Psoas muscle (tissue), 8 donors: Measurements from ENCODE around the gene GALC. TPM values are rescaled to one million over a fixed set of nuclear protein-coding genes. Genes with fewer than 3 reads are reported as not detected.

Source experiments
- ATAC-seq, 4 donors: fragments of 200-7000 bp; cut with Tn5 transposase; one replicate each; pipeline ENCODE4 v1.9.1; 2020; ENCODE audit warnings: moderate library complexity in 3 of 4, mild to moderate bottlenecking in 2 of 4
- DNase-seq, 2 donors: peaks; one replicate each; pipeline ENCODE4 v3.0.0-alpha.2; 2020
- H3K27ac ChIP-seq: fragments of 200-600 bp; one replicate; pipeline ENCODE4 v1.8.0; 2022
- H3K27me3 ChIP-seq, 3 donors: fragments of 200-600 bp in 1 of 3; one replicate each; pipeline versions ENCODE4 v1.6.1 to v1.8.0; 2013 to 2022; ENCODE audit warnings: low read length in 2 of 3, mild to moderate bottlenecking in 2 of 3, moderate library complexity in 1 of 3; ENCODE audit not compliant: insufficient read depth in 3 of 3
- H3K36me3 ChIP-seq, 2 donors: fragments of 200-600 bp in 1 of 2; one replicate each; pipeline versions ENCODE4 v1.6.1 to v1.8.0; 2013 to 2022; ENCODE audit warnings: low read depth in 1 of 2, mild to moderate bottlenecking in 1 of 2, moderate library complexity in 1 of 2; ENCODE audit not compliant: insufficient read depth in 1 of 2
- H3K4me1 ChIP-seq: fragments of 200-600 bp; one replicate; pipeline ENCODE4 v1.8.0; 2022
- H3K4me3 ChIP-seq: fragments of 200-600 bp; one replicate; pipeline ENCODE4 v1.8.0; 2022; ENCODE audit warnings: mild to moderate bottlenecking
- H3K9me3 ChIP-seq: fragments of 200-600 bp; one replicate; pipeline ENCODE4 v1.8.0; 2022
- WGBS, 3 donors: extraction: QIAGEN DNeasy Blood & Tissue Kit; methylation state at CpG; one replicate each; pipeline versions ENCODE4 v1.1.6 to v1.1.7; 2013; 5-methylcytosine and 5-hydroxymethylcytosine counted together
- intact Hi-C, 2 donors: fragments of 100-400 bp; cut with DNase I; formaldehyde crosslinking; loops; one replicate each; pipeline versions ENCODE4 v1.11.0 to v1.14.2; 2022
- polyA plus RNA-seq, 3 donors: library from polyadenylated mRNA; stranded (reverse); fragments of 200-250 nt; gene quantifications; one replicate each; pipeline ENCODE4 v1.2.3, GENCODE V29; 2013
- total RNA-seq, 4 donors: library from RNA; stranded (reverse); fragmentation: NEBNext Ultra II Directional in 2 of 4; extraction: Animal tissue kit (Norgen Biotek cat#: 25700) in 2 of 4; gene quantifications; one replicate each; pipeline versions ENCODE4 v1.2.1 to v1.2.4, GENCODE V29; 2021 to 2023
- TF ChIP-seq, protein P1 (sequence below): fragments of 200-600 bp; IDR thresholded peaks from one replicate; pipeline ENCODE4 v1.8.0; 2022; ENCODE audit warnings: antibody characterized with exemption
- donor health status: healthy with polysubstance abuse.
- donor health status: DM: no; HTN: no; CAD: no; lungs with moderate emphysema.
- donor health status: Bipolar disorder and iron deficiency.
- donor health status: healthy.
- donor health status: DM: yes; HTN: yes; CAD: no.
- donor health status: DM: no; HTN: no; CAD: no.
- donor health status: DM: no; HTN: no; CAD: no.
- donor health status: DM: yes; HTN: yes; CAD: no.

The GALC gene
- total and polyA plus RNA-seq, 7 donors: 4.0 to 10.2 (median 8.5) TPM

DNA sequence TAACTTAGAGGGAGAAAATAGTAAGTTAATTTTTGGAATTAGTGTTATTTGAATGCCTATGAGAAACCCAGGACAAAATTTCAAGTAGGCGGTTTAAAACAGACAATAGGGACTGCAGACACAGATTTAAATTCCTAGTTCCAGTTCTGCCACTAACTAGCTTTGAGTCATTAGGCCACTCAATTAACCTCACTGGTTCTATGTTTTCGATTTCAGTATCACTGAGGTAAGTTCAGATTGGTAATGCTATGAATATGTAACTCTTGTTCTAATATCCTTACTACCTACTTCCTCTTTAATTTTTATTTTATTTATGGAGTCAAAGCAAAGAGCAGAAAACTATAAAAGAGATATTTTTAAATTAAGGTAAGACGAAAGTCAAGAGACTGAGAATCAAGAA lies 52.6 kb downstream of the GALC start:
- intact Hi-C loops: loop anchor here in 1 of 2 donors (5.0 kb wide), 1 partner anchor 222 kb away; no protein-coding TSS in a partner anchor
- no peak overlapping the region for H3K27ac ChIP-seq
- 93 to 97% (median 95%) methylated on average over 3 of the region's 3 CpGs for WGBS, 3 donors
- TF ChIP-seq, protein P1, sequence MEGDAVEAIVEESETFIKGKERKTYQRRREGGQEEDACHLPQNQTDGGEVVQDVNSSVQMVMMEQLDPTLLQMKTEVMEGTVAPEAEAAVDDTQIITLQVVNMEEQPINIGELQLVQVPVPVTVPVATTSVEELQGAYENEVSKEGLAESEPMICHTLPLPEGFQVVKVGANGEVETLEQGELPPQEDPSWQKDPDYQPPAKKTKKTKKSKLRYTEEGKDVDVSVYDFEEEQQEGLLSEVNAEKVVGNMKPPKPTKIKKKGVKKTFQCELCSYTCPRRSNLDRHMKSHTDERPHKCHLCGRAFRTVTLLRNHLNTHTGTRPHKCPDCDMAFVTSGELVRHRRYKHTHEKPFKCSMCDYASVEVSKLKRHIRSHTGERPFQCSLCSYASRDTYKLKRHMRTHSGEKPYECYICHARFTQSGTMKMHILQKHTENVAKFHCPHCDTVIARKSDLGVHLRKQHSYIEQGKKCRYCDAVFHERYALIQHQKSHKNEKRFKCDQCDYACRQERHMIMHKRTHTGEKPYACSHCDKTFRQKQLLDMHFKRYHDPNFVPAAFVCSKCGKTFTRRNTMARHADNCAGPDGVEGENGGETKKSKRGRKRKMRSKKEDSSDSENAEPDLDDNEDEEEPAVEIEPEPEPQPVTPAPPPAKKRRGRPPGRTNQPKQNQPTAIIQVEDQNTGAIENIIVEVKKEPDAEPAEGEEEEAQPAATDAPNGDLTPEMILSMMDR: no peak
- no peak for DNase-seq
- no peak overlapping the region for H3K4me3 ChIP-seq
- no peaks in the 10 kb centered on the region for H3K9me3 ChIP-seq
- H3K36me3 ChIP-seq: peaks cover 4 to 55% of the 10 kb centered on the region in 2 donors
- no peaks in the 10 kb centered on the region for H3K4me1 ChIP-seq
- no peak for ATAC-seq
- H3K27me3 ChIP-seq: no peaks in the 10 kb centered on the region

DNA sequence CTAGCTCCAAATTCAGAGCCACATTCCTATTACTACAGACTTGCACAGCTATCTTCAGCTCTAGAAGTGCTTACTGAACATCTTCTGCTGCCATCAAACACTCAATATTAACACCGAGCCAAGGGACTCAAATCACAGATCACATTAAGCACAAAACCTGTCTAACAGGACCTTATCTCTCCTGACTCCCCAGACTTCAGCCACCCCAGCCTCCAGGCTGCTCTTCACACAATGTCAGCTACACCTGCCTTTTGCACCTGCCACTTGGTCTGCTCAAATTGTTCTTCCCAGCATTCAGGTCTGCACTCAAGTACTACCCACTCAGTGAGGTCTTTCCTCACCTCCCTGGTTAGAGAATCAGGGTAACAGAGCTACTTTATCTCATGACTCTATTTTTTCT lies 57.1 kb downstream of the GALC start:
- Histone ChIP-seq H3K4me3 (no peak overlapping the region), H3K36me3 (peaks cover 0 to 43% of the 10 kb centered on the region in 2 donors), H3K27ac (no peak overlapping the region), H3K9me3 (no peaks in the 10 kb centered on the region), H3K27me3 (no peaks in the 10 kb centered on the region), H3K4me1 (no peaks in the 10 kb centered on the region)
- intact Hi-C loops: no loop called here
- DNase-seq: no peak
- no peak for ATAC-seq
- TF ChIP-seq, protein P1: no peak
- 90 to 97% (median 95%) methylated on average over 1 of the region's 1 CpG for WGBS, 3 donors

DNA sequence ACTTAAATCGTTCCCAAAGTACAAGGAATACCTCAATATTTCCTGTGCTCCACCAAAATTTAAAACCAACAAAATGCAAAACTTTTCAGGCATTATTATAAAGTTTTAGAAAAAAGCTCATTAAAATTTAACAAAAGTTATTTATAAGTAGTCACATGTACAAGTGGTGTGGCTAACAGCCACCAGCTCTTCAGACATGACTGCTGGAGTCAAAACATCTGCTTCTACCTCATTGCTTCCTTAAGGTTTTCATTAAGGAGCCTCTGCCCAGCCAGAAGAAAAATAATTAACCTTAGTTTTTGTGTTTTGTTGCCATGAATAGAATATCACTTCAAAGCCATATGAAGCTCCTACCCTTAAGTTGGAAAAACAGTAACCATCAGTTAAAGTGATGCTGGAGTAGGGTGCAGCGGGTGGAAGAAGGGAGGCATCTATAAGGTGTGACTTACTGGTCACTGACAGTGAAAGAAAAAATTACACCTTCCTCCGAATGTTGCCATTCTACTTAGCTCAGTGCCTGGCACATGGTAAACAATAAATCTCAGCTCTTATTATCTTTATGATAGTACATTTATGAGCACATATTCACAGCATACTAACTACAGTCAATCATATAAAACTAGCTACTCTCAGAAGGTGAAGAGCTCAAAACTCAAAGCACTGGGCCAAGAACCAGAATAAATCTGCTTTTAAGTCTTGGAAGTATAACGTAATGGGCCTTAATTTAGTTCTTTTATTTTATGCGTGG lies 57.7 kb downstream of the GALC start:
- TF ChIP-seq, protein P1: no peak
- ATAC-seq (no peak), DNase-seq (no peak)
- Histone ChIP-seq H3K27me3 (no peaks in the 10 kb centered on the region), H3K36me3 (peaks cover 0 to 37% of the 10 kb centered on the region in 2 donors), H3K9me3 (no peaks in the 10 kb centered on the region), H3K4me1 (no peaks in the 10 kb centered on the region), H3K27ac (no peak overlapping the region), H3K4me3 (no peak overlapping the region)
- 38 to 56% (median 49%) methylated on average over 5 of the region's 5 CpGs for WGBS, 3 donors
- intact Hi-C loops: no loop called here

DNA sequence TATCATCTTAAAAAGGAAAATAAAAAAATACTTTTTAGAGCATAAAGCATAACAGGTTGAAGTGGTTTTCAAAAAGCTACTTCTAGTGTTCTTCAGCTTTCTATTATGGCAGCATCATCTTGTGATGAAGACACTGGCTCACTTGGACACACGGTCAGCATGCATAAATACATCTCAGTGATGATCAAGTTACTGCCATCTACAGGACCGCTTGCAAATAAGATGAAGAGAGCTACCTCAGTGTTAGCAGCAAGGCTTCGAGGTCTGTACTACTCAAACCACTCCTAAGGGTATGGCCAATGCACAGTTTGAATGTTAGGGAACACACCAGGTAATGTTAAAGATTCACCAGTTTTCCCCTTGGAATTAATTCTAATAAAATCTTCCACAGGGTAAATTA lies 58.8 kb downstream of the GALC start:
- DNase-seq (no peak), ATAC-seq (no peak)
- H3K9me3 ChIP-seq: no peaks in the 10 kb centered on the region
- 68 to 79% (median 79%) methylated on average over 3 of the region's 3 CpGs for WGBS, 3 donors
- H3K27ac ChIP-seq: no peak overlapping the region
- H3K27me3 ChIP-seq: no peaks in the 10 kb centered on the region
- intact Hi-C loops: no loop called here
- TF ChIP-seq, protein P1: no peak
- no peak overlapping the region for H3K4me3 ChIP-seq
- peaks cover 0 to 26% of the 10 kb centered on the region in 2 donors for H3K36me3 ChIP-seq
- H3K4me1 ChIP-seq: no peaks in the 10 kb centered on the region

DNA sequence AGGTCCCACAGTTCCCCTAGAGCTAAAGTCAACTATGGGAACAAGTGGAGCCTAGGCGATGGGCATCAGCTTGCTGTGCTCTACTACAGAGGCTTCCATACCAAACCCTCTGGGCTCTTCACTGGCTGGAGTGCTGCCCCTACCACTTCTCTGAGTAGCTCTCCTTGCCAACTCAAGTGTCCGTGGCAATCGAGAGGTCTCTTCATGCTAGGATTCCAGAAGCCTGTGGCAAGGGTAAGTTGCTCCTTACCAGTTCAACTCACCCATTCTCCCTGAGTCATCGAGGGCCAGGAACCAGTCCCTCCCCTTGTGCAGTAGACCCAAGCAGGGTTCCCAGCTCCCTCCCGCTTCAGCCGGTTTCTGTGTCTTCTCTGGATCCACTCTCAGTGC lies 76.1 kb downstream of the GALC start:
- intact Hi-C loops: no loop called here
- H3K36me3 ChIP-seq: no peaks in the 10 kb centered on the region
- no peaks in the 10 kb centered on the region for H3K9me3 ChIP-seq
- TF ChIP-seq, protein P1: no peak
- WGBS, 3 donors: 89 to 97% (median 96%) methylated on average over 6 of the region's 6 CpGs
- H3K27ac ChIP-seq: no peak overlapping the region
- DNase-seq (no peak), ATAC-seq (no peak)
- no peaks in the 10 kb centered on the region for H3K4me1 ChIP-seq
- H3K4me3 ChIP-seq: no peak overlapping the region
- H3K27me3 ChIP-seq: no peaks in the 10 kb centered on the region
